Breast epithelium (tissue), 4 donors: ENCODE results near the gene LSAMP. TPM values are rescaled to one million over a fixed set of nuclear protein-coding genes. Genes with fewer than 3 reads are reported as not detected.

ENCODE experiments used
- DNase-seq, 2 donors: peaks; one replicate each; pipeline ENCODE4 v3.0.0-alpha.2; 2019; ENCODE audit warnings: low spot score in 2 of 2
- H3K27ac ChIP-seq, 2 donors: fragments of 200-600 bp; sonication (generic) in 1 of 2; one replicate each; pipeline ENCODE4 v1.5.1; 2016 to 2019; ENCODE audit warnings: mild to moderate bottlenecking in 1 of 2
- H3K27me3 ChIP-seq, 2 donors: fragments of 200-600 bp; sonication (generic) in 1 of 2; one replicate each; pipeline versions ENCODE4 v1.5.1 to v1.6.0; 2017 to 2019; ENCODE audit warnings: control low read depth in 1 of 2, mild to moderate bottlenecking in 1 of 2
- H3K36me3 ChIP-seq: fragments of 200-600 bp; one replicate; pipeline ENCODE4 v1.5.1; 2019
- H3K4me1 ChIP-seq, 2 donors: fragments of 200-600 bp; sonication (generic); one replicate each; pipeline ENCODE4 v1.5.1; 2016 to 2019; ENCODE audit warnings: control low read depth in 1 of 2
- H3K4me3 ChIP-seq, 3 donors: fragments of 200-600 bp; sonication (generic); 1 replicate in 2 of 3; 2 replicates in 1 of 3; pipeline ENCODE4 v1.5.1; 2016 to 2019; ENCODE audit warnings: mild to moderate bottlenecking in 3 of 3, moderate library complexity in 2 of 3
- H3K9me3 ChIP-seq, 2 donors: fragments of 200-600 bp; sonication (generic) in 1 of 2; one replicate each; pipeline ENCODE4 v1.5.1; 2016 to 2019; ENCODE audit warnings: control low read depth in 1 of 2
- POLR2A ChIP-seq: fragments of 450-650 bp; IDR thresholded peaks from one replicate; pipeline ENCODE4 v1.6.1; 2016; ENCODE audit warnings: antibody characterized with exemption, mild to moderate bottlenecking, moderate library complexity
- POLR2AphosphoS5 ChIP-seq, 3 donors: sonication (generic); formaldehyde crosslinking; IDR thresholded peaks; one replicate each; pipeline ENCODE4 v1.6.1; 2017; ENCODE audit warnings: antibody characterized with exemption in 3 of 3
- intact Hi-C: fragments of 100-400 bp; cut with DNase I; formaldehyde crosslinking; loops from one replicate; pipeline ENCODE4 v1.15.1; 2023; ENCODE audit warnings: low total_unique reads
- total RNA-seq, 3 donors: library from RNA; depleted of rRNA; stranded (reverse); fragments of >200 nt; gene quantifications; one replicate each; pipeline ENCODE4 v1.1.0, GENCODE V29; 2016
- TF ChIP-seq, protein P1 (sequence below), 3 donors: fragments of 450-650 bp; IDR thresholded peaks; one replicate each; pipeline ENCODE4 v1.5.1; 2016 to 2017; ENCODE audit warnings: antibody characterized with exemption in 3 of 3, mild to moderate bottlenecking in 3 of 3, moderate library complexity in 3 of 3

Gene LSAMP
- total RNA-seq, 3 donors from 2014 or later = 1.6 to 3.8 (median 3.5) TPM

- no peaks in the 10 kb centered on the region for H3K27me3 ChIP-seq
- no peaks in the 10 kb centered on the region for H3K9me3 ChIP-seq
- TF ChIP-seq POLR2AphosphoS5 (IDR thresholded peaks at IDR 0.05) = no peak
- H3K4me1 ChIP-seq = no peaks in the 10 kb centered on the region
- H3K4me3 ChIP-seq = no peak overlapping the region
- no peak overlapping the region for H3K27ac ChIP-seq
- no peaks in the 10 kb centered on the region for H3K36me3 ChIP-seq
- intact Hi-C loops = no loop called here
- DNase-seq = no peak
Observed at GRCh38 chr3:116015931-116016330, 429.4 kb downstream of the LSAMP start.

DNA sequence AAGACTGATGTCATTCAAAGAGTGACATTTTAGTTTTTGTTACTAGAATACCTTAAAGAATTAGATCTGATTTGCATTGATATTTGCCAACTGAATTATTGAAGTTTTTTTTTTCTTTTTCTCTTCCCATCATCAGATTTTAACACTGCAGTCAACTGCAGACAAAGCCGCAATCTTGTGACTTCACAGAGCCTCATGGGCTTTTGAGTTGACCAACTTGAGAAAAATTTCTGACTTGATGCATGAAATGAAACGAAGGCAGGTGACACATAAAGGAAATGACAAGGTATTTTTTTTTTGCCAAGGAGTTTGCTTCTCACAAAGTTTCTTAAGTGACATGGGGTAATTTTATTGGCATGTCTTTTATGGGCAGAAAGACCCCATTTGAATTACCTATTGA, 438.3 kb downstream of the LSAMP start:
- Histone ChIP-seq H3K4me3 (no peak overlapping the region), H3K4me1 (no peaks in the 10 kb centered on the region), H3K9me3 (no peaks in the 10 kb centered on the region), H3K27ac (no peak overlapping the region), H3K27me3 (no peaks in the 10 kb centered on the region), H3K36me3 (no peaks in the 10 kb centered on the region)
- DNase-seq = no peak
- intact Hi-C loops = no loop called here
- TF ChIP-seq, protein P1, sequence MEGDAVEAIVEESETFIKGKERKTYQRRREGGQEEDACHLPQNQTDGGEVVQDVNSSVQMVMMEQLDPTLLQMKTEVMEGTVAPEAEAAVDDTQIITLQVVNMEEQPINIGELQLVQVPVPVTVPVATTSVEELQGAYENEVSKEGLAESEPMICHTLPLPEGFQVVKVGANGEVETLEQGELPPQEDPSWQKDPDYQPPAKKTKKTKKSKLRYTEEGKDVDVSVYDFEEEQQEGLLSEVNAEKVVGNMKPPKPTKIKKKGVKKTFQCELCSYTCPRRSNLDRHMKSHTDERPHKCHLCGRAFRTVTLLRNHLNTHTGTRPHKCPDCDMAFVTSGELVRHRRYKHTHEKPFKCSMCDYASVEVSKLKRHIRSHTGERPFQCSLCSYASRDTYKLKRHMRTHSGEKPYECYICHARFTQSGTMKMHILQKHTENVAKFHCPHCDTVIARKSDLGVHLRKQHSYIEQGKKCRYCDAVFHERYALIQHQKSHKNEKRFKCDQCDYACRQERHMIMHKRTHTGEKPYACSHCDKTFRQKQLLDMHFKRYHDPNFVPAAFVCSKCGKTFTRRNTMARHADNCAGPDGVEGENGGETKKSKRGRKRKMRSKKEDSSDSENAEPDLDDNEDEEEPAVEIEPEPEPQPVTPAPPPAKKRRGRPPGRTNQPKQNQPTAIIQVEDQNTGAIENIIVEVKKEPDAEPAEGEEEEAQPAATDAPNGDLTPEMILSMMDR (IDR thresholded peaks at IDR 0.05) = no peak
- TF ChIP-seq POLR2A (no peak), POLR2AphosphoS5 (IDR thresholded peaks at IDR 0.05) (no peak)

DNA sequence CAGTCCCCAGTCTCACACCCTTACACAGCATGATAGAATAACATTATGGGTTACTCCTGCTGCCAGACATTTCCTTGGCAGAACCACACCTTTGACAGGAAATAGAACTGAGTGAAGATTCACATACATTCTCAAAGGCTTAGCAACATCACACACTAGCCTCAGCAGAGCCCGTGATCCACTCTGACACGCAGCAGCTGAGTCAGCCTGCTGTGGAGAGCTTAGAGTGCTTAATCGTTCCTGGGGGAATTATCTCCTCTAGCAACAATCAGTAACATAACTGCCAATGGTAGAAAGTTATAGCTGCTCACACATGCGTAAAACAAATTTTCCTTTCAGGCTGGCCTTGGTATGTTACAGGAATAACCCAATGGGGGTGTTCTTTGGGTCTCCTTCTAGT, 439.9 kb downstream of the LSAMP start:
- TF ChIP-seq, protein P1 (IDR thresholded peaks at IDR 0.05) = no peak
- no peak for TF ChIP-seq POLR2A
- no peak for TF ChIP-seq POLR2AphosphoS5 (IDR thresholded peaks at IDR 0.05)
- Histone ChIP-seq H3K4me1 (no peaks in the 10 kb centered on the region), H3K36me3 (no peaks in the 10 kb centered on the region), H3K27me3 (no peaks in the 10 kb centered on the region), H3K4me3 (no peak overlapping the region), H3K9me3 (no peaks in the 10 kb centered on the region), H3K27ac (no peak overlapping the region)
- DNase-seq = no peak
- intact Hi-C loops = no loop called here

DNA sequence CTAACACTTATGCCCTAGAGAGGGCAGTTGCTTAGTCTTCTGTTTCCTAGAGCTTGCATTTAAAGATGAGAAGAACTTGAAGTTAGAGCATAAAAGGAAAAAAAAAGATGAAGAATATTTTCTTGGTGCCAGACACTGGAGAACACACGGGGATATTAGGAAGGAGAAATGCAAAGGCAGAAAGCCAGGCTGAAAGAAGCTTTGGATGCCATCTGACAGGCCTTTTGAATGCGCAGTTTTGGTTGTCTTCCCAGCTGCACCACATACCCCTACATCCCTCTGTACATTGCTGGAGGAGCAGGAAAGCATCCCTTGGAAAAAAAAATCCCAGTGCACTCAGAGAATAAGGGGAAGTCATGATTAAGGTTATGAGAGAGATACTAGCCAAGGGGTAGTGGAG, 443.1 kb downstream of the LSAMP start:
- no peak for DNase-seq
- TF ChIP-seq POLR2AphosphoS5 (IDR thresholded peaks at IDR 0.05) = no peak
- no peak for TF ChIP-seq POLR2A
- TF ChIP-seq, protein P1 (IDR thresholded peaks at IDR 0.05) = no peak
- H3K36me3 ChIP-seq = no peaks in the 10 kb centered on the region
- H3K27me3 ChIP-seq = no peaks in the 10 kb centered on the region
- H3K9me3 ChIP-seq = no peaks in the 10 kb centered on the region
- no peak overlapping the region for H3K4me3 ChIP-seq
- intact Hi-C loops = no loop called here
- no peaks in the 10 kb centered on the region for H3K4me1 ChIP-seq
- H3K27ac ChIP-seq = no peak overlapping the region

GRCh38 chr3:116001151-116001621, 444.1 kb downstream of the LSAMP start:
- H3K27ac ChIP-seq = no peak overlapping the region

More at GRCh38 chr3:116001151-116001621, 444.1 kb downstream of the LSAMP start:
- intact Hi-C loops = no loop called here
- H3K9me3 ChIP-seq = no peaks in the 10 kb centered on the region
- H3K4me3 ChIP-seq = no peak overlapping the region
- no peaks in the 10 kb centered on the region for H3K4me1 ChIP-seq
- no peaks in the 10 kb centered on the region for H3K36me3 ChIP-seq
- TF ChIP-seq, protein P1 (IDR thresholded peaks at IDR 0.05) = no peak
- TF ChIP-seq POLR2AphosphoS5 (IDR thresholded peaks at IDR 0.05) (no peak), POLR2A (no peak)
- H3K27me3 ChIP-seq = no peaks in the 10 kb centered on the region
- no peak for DNase-seq
